OCI-LY7 (cell line): Measurements from ENCODE around the gene ADAMTS6. TPM values are rescaled to one million over a fixed set of nuclear protein-coding genes. Genes with fewer than 3 reads are reported as not detected.

ENCODE experiments used
- BruUV-seq: library from RNA; stranded (reverse); fragments of 400-500 nt; replicated peaks from 2 replicates; lab custom pipeline; 2021; lab: Mats Ljungman, UMichigan
- CTCF ChIA-PET: fragments of 300-600 bp; sonication (Branson Sonifier 250); formaldehyde crosslinking; loops from one replicate; lab custom pipeline; 2022; ENCODE audit warnings: antibody characterized with exemption; ENCODE audit not compliant: unreplicated experiment; lab: Charles Lee
- POLR2A ChIA-PET: fragments of 300-600 bp; sonication (Branson Sonifier 250); formaldehyde crosslinking; loops from one replicate; lab custom pipeline; 2022; ENCODE audit warnings: antibody characterized with exemption; lab: Charles Lee
- DNase-seq: peaks from one replicate; pipeline ENCODE4 v3.0.0-alpha.2; 2015; ENCODE audit warnings: low spot score
- H2AFZ ChIP-seq: fragments of 200-600 bp; sonication (generic), shearing (Covaris generic); 2 replicates; pipeline ENCODE4 v1.6.1; 2014; ENCODE audit warnings: mild to moderate bottlenecking, antibody characterized with exemption, low read length, moderate library complexity
- H3K27ac ChIP-seq: fragments of 200-600 bp; sonication (generic); 2 replicates; pipeline ENCODE4 v1.5.1; 2014; ENCODE audit warnings: mixed run types, low read depth, mild to moderate bottlenecking, moderate library complexity, low read length, inconsistent platforms; ENCODE audit not compliant: poor library complexity, severe bottlenecking
- H3K36me3 ChIP-seq: fragments of 200-600 bp; sonication (generic); 2 replicates; pipeline ENCODE4 v1.6.1; 2014; ENCODE audit warnings: mild to moderate bottlenecking, antibody characterized with exemption, low read length, moderate library complexity, mixed read lengths; ENCODE audit not compliant: insufficient read depth
- H3K4me1 ChIP-seq: fragments of 200-600 bp; sonication (generic); 2 replicates; pipeline ENCODE4 v1.5.1; 2014; ENCODE audit warnings: mild to moderate bottlenecking, low read length; ENCODE audit not compliant: insufficient read depth, poor library complexity, severe bottlenecking
- H3K4me2 ChIP-seq: fragments of 200-600 bp; sonication (generic); 2 replicates; pipeline ENCODE4 v1.6.1; 2014; ENCODE audit warnings: mild to moderate bottlenecking, low read length
- H3K4me3 ChIP-seq: fragments of 200-600 bp; sonication (generic); 2 replicates; pipeline ENCODE4 v1.5.1; 2014; ENCODE audit warnings: mild to moderate bottlenecking, low read depth, low read length; ENCODE audit not compliant: poor library complexity, severe bottlenecking
- H3K79me2 ChIP-seq: fragments of 200-600 bp; sonication (generic); 2 replicates; pipeline ENCODE4 v1.6.1; 2016; ENCODE audit warnings: low read depth, mild to moderate bottlenecking, low read length, moderate library complexity, mixed read lengths; ENCODE audit not compliant: insufficient read depth
- H3K9me2 ChIP-seq: fragments of 200-600 bp; sonication (generic); 2 replicates; pipeline ENCODE4 v1.6.1; 2016; ENCODE audit warnings: mild to moderate bottlenecking, low read length, mixed read lengths; ENCODE audit not compliant: insufficient read depth
- H3K9me3 ChIP-seq: fragments of 200-600 bp; sonication (generic); 2 replicates; pipeline ENCODE4 v1.6.1; 2014; ENCODE audit warnings: mild to moderate bottlenecking, mixed run types, low read length, mixed read lengths
- H4K20me1 ChIP-seq: fragments of 200-600 bp; sonication (generic); 2 replicates; pipeline ENCODE4 v1.6.1; 2014; ENCODE audit warnings: mild to moderate bottlenecking, antibody characterized with exemption, low read length, moderate library complexity, mixed read lengths; ENCODE audit not compliant: insufficient read depth
- CTCF ChIP-seq: fragments of 200-600 bp; sonication (generic); conservative IDR thresholded peaks from 2 replicates; pipeline ENCODE4 v1.5.1; 2014; ENCODE audit warnings: mild to moderate bottlenecking, antibody characterized with exemption, low read length, moderate library complexity, mixed read lengths
- EZH2phosphoT487 ChIP-seq: fragments of 200-600 bp; sonication (generic); IDR thresholded peaks from 2 replicates; pipeline ENCODE4 v1.6.1; 2018; ENCODE audit warnings: low read depth, borderline replicate concordance, mild to moderate bottlenecking, mixed run types, antibody characterized with exemption, low read length, moderate library complexity, mixed read lengths
- intact Hi-C: fragments of 100-400 bp; cut with micrococcal nuclease; formaldehyde crosslinking; loops from one replicate; pipeline ENCODE4 v1.10.0; 2022; ENCODE audit not compliant: unreplicated experiment
- total RNA-seq, 2 experiments: library from RNA; depleted of rRNA in 1 of 2; stranded (reverse); fragments of >200 nt in 1 of 2; shearing (Covaris generic) in 1 of 2; gene quantifications; 2 replicates each; pipeline ENCODE4 v1.2.3, GENCODE V29; 2014 to 2022

Gene ADAMTS6
- total RNA-seq, 2 experiments from 2014 or later: 13.9 to 18.1 TPM

GRCh38 chr5:65173130-65173525 is 308.6 kb downstream of the ADAMTS6 start:
- H4K20me1 ChIP-seq: no peaks in the 10 kb centered on the region
- POLR2A ChIA-PET: interaction anchor here (0.7 kb wide), 1 partner anchor 12 kb away, joined by 3 read pairs; no protein-coding TSS in a partner anchor
- no peaks in the 10 kb centered on the region for H3K9me2 ChIP-seq
- no peaks in the 10 kb centered on the region for H3K36me3 ChIP-seq
- no peak for DNase-seq
- H3K4me2 ChIP-seq: no peak overlapping the region
- H3K4me1 ChIP-seq: no peaks in the 10 kb centered on the region
- H3K4me3 ChIP-seq: no peak overlapping the region
- no peak overlapping the region for H2AFZ ChIP-seq
- no TSS peak for BruUV-seq
- CTCF ChIA-PET: no interaction called here
- H3K79me2 ChIP-seq: no peaks in the 10 kb centered on the region
- no peak overlapping the region for H3K27ac ChIP-seq
- intact Hi-C loops: no loop called here
- H3K9me3 ChIP-seq: no peaks in the 10 kb centered on the region
- TF ChIP-seq CTCF (no peak), EZH2phosphoT487 (no peak)

- POLR2A ChIA-PET: interaction anchor here (0.7 kb wide), 1 partner anchor 33 kb away, joined by 3 read pairs; no protein-coding TSS in a partner anchor
- Histone ChIP-seq H3K4me3 (no peak overlapping the region), H3K9me3 (no peaks in the 10 kb centered on the region), H3K36me3 (no peaks in the 10 kb centered on the region), H2AFZ (no peak overlapping the region), H3K79me2 (no peaks in the 10 kb centered on the region), H4K20me1 (no peaks in the 10 kb centered on the region), H3K4me2 (no peak overlapping the region), H3K9me2 (no peaks in the 10 kb centered on the region), H3K27ac (no peak overlapping the region), H3K4me1 (no peaks in the 10 kb centered on the region)
- CTCF ChIA-PET: no interaction called here
- intact Hi-C loops: no loop called here
- BruUV-seq: no TSS peak
- TF ChIP-seq EZH2phosphoT487 (no peak), CTCF (no peak)
- no peak for DNase-seq
Measured at GRCh38 chr5:65172486-65173129, 309.1 kb downstream of the ADAMTS6 start.

GRCh38 chr5:65171645-65172044 is 310.1 kb downstream of the ADAMTS6 start:
- intact Hi-C loops: no loop called here
- H3K4me3 ChIP-seq: no peak overlapping the region
- ChIA-PET POLR2A (no interaction called here), CTCF (no interaction called here)
- DNase-seq: no peak
- no peaks in the 10 kb centered on the region for H3K9me2 ChIP-seq
- H3K4me2 ChIP-seq: no peak overlapping the region
- no peaks in the 10 kb centered on the region for H3K4me1 ChIP-seq
- no TSS peak for BruUV-seq
- no peaks in the 10 kb centered on the region for H4K20me1 ChIP-seq
- no peaks in the 10 kb centered on the region for H3K9me3 ChIP-seq
- TF ChIP-seq EZH2phosphoT487: no peak
- no peak for TF ChIP-seq CTCF
- no peak overlapping the region for H2AFZ ChIP-seq
- no peaks in the 10 kb centered on the region for H3K79me2 ChIP-seq
- no peaks in the 10 kb centered on the region for H3K36me3 ChIP-seq
- H3K27ac ChIP-seq: no peak overlapping the region
